GM19395 (cell line): ENCODE results near the gene SLC8B1.

ENCODE experiments used
- ATAC-seq: cut with Tn5 transposase; IDR thresholded peaks from one replicate; pipeline ENCODE4 v1.9.1; 2021; ENCODE audit warnings: mild to moderate bottlenecking, moderate library complexity; ENCODE audit not compliant: unreplicated experiment

The SLC8B1 gene

GRCh38 chr12:113296557-113297213 lies 38.2 kb downstream of the SLC8B1 start:
- no peak for ATAC-seq

GRCh38 chr12:113295886-113296556 lies 38.9 kb downstream of the SLC8B1 start:
- ATAC-seq = no peak

- ATAC-seq = no peak
Observed at GRCh38 chr12:113293100-113293499, 41.8 kb downstream of the SLC8B1 start.

- no peak for ATAC-seq
Observed at GRCh38 chr12:113292547-113292946, 42.4 kb downstream of the SLC8B1 start.

GRCh38 chr12:113292091-113292490 lies 42.8 kb downstream of the SLC8B1 start:
- ATAC-seq = no peak

GRCh38 chr12:113291586-113291985 lies 43.3 kb downstream of the SLC8B1 start:
- ATAC-seq = no peak

GRCh38 chr12:113290506-113290905 lies 44.4 kb downstream of the SLC8B1 start:
- ATAC-seq = no peak

GRCh38 chr12:113289361-113289760 lies 45.5 kb downstream of the SLC8B1 start:
- no peak for ATAC-seq

- ATAC-seq = no peak
Observed at GRCh38 chr12:113287899-113288282, 47.0 kb downstream of the SLC8B1 start.

GRCh38 chr12:113287146-113287898 lies 47.6 kb downstream of the SLC8B1 start:
- no peak for ATAC-seq

GRCh38 chr12:113286712-113287111 lies 48.2 kb downstream of the SLC8B1 start:
- no peak for ATAC-seq

GRCh38 chr12:113285679-113286610 lies 49.0 kb downstream of the SLC8B1 start:
- no peak for ATAC-seq

- no peak for ATAC-seq
Observed at GRCh38 chr12:113284751-113285150, 50.2 kb downstream of the SLC8B1 start.

- ATAC-seq = no peak
Observed at GRCh38 chr12:113278633-113279032, 56.3 kb downstream of the SLC8B1 start.

- no peak for ATAC-seq
Observed at GRCh38 chr12:113278141-113278540, 56.8 kb downstream of the SLC8B1 start.

GRCh38 chr12:113277511-113277910 lies 57.4 kb downstream of the SLC8B1 start:
- no peak for ATAC-seq

- no peak for ATAC-seq
Observed at GRCh38 chr12:113276946-113277500, 57.9 kb downstream of the SLC8B1 start.

- ATAC-seq = no peak
Observed at GRCh38 chr12:113276306-113276705, 58.6 kb downstream of the SLC8B1 start.

- no peak for ATAC-seq
Observed at GRCh38 chr12:113274848-113275247, 60.1 kb downstream of the SLC8B1 start.

- ATAC-seq = no peak
Observed at GRCh38 chr12:113273053-113273725, 61.7 kb downstream of the SLC8B1 start.
